Measurements from ENCODE around the gene ENPP3.

ENPP3 gene

GRCh38 chr6:131636880-131637792 lies at the start of gene ENPP3:
TSS of gene ENPP3 (plus strand) at chr6:131637302. CDS start at chr6:131637385, 83 bp downstream.
- no peak for DNase-seq

DNA sequence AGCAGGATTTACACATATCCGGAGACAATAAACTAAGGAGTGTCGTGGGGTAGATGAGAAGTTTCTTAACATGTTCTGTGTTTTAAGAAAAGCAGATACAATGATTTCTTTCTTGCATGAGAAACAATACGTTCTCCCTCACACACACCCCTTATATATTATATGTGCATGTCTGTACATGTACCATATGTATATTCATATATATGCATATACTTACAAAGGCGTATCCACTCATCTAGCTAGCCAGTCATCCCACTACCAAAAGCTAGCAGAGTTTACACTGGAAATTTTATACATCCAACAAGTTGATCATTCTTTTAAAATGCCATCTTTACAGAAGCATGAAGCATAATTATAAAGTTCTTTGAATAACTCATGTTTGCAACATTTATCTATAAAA lies 49.2 kb upstream of the ENPP3 start:
- no peak for DNase-seq

GRCh38 chr6:131588643-131589042 lies 48.5 kb upstream of the ENPP3 start:
- DNase-seq: no peak

GRCh38 chr6:131592935-131593334 lies 44.2 kb upstream of the ENPP3 start:
- no peak for DNase-seq

- no peak for DNase-seq
Measured at GRCh38 chr6:131594074-131594473, 43.0 kb upstream of the ENPP3 start.

DNA sequence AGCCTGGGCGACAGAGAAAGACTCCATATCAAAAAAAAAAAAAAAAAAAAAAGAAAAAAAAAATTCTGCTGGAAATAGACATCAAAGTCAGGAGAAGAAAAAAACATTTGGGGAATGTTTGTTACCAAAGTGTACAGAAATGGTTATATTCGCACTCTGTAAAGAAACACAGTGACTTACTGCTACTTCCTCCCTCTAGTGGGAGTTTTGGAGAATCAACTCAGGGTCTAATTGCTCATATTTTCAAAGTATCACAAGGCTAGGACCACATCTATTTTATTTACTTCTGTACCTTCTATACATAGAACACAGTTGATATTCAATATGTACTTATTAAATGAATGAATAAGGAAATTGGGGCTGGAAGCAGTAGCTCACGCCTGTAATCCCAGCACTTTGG lies 39.7 kb upstream of the ENPP3 start:
- no peak for DNase-seq

DNA sequence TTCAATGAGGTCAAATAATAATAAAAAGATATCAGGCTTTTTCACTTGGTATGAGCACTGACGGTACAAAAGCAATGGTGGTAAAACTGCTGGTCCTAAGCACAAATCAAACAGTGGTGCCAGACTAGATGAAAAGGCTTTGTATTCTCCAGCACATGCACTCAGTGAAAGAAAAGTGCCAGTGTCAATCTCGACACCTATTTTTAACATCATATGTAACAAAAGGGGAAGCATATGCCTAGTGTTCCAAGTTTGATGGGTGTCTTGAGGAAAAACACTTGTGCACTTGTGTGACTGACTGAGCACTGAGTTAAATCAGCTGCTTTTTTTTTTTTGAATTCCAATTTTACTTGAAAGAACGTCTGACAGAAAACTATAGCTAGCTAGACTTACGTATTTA lies 36.4 kb upstream of the ENPP3 start:
- DNase-seq: no peak

DNA sequence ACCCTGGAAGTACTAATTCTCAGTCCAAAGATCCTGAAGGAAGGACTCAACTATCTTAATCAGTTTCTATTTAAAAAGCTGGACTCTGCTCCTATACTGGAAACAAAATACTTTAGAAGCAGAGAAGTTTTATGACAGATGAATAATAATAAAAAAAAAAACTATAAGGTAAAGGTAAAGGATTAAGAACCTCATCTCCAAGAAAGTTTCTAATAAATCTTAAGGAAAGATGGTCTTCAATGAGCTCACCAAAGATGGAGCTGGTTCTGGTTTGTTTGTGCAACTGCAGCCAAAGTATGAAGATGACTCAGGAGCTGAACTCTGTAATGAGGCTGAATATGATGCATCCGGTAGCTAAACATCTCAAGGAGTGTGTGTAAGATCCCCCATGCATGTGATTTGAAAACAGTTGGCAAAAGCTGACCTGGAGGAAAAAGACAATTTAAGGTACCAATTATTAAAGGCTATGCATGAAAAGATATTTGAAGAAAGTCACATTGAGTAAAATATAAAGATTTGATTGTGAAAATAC lies 34.3 kb upstream of the ENPP3 start:
- no peak for DNase-seq

DNA sequence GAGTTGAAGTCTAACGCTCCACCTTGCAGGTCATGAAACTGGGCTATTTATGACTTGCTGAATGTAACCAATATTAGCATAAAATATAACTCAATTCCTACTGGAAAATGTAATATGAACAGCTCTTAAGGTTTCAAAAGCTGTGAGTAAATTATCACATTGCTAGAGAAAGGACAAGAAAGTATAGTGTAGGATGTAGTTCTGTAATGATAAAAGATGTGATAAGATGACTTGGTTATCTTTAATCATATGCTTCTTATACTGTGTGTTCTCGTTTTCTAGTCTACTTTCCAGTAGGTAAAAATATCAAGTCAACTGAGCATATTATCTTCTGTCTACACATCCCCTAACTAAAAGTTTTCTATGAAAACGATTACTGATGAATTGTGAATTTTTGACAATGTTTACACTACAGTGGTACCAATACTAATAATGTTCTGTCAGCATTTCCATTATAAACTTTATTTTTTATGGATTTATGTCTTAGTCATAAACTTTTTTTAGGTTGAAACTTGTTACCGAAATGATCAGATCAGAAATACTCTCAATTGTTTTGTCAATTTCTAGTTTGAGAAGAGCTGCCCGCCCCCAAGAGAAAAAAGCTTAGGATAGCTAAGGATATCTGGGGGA lies 23.7 kb upstream of the ENPP3 start:
- no peak for DNase-seq

DNA sequence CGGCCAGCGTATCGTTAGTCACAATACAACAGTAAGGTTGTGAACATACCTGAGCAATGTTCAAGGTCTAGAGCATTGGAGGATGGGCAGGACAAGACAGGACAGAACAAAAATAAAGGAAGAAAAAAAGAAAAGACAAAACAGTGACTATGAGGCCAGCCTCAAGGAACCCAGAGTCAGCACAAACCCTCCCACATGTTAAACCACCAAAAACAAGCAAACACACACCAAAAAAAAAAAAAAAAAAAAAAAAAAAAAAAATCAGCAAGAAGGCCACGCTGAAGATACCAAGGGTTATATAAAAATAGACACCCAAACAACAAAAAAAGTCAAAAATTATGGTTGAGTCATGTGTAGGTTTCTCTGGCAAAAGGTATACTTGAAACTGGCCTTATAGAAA lies 21.8 kb upstream of the ENPP3 start:
- DNase-seq: no peak

GRCh38 chr6:131627724-131628682 lies 9.1 kb upstream of the ENPP3 start, which contains the start of gene MED23:
TSS of gene MED23 (minus strand) at chr6:131628242. CDS start at chr6:131628049, 193 bp downstream.
- peak; percentile 91 for DNase-seq

DNA sequence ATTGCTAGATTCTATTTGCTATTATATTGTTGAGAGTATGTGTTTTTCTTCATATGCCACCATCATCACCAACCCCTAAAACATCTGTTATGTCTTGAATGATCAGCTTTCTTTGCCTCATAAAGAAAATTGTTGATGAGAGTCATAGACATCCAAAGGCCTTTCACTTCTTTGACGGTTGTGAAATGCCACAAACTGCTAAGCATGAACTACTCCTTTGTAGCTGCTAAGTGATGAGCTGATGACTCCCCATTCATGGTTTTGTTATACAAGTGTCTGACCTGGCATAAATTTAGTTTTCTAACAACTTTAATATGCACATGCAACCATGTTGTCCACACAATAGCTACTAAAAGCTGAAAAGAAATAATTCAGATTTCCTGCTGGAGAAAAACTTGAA lies 8.4 kb upstream of the ENPP3 start:
- DNase-seq: no peak

- DNase-seq: no peak
Measured at GRCh38 chr6:131629651-131630050, 7.5 kb upstream of the ENPP3 start.

DNA sequence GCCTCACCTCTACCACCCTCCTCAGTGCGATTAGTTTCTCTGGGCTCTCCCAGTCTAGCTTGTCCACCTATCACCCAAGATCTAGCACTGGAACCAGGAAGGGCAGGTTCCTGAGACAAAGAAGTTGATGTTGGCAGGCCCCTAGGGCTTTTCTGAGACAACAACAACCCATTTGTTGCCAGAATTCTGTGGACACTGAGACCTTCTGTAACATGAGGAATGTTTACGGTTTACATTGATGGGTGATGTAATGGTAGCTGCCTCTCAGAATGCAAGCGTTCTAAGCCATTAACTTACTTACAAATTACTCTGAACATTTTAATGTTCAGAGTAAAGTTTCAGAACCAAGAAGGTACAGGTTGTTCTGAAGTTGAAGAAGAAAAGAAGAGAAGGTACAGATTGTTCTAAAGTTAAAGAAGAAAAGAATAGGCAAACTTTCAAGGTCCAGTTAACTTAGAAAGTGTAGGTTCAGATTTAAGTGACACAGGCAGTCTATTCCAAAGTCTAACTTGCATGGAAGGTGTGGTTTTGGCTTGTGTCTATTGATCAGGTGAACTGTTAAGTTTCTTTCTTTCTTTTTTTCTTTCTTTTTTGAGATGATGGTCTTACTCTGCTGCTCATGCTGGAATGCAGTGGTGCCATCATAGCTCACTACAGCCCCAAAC lies 5.3 kb upstream of the ENPP3 start:
- no peak for DNase-seq

GRCh38 chr6:131635384-131636340 lies 1.4 kb upstream of the ENPP3 start:
- no peak for DNase-seq

DNA sequence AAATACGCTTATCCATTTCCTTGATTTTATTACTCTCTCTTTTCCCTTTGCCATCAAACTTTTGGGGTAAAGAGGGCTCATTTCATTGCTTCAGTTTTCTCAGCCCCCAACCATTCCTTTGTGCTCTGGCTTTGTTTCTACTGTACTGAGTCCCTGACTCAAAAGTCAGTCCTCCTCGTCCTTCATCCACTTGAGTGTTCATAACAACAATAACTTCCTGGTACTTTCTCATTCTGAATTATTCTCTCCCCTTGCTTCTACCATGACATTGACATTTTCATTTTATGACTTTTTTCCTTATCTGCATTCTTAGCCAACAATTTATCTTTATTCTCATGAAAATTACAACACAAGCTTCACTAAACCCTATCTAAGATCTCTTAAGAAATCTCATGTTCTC lies 911 bp downstream of the ENPP3 start:
- DNase-seq: no peak

DNA sequence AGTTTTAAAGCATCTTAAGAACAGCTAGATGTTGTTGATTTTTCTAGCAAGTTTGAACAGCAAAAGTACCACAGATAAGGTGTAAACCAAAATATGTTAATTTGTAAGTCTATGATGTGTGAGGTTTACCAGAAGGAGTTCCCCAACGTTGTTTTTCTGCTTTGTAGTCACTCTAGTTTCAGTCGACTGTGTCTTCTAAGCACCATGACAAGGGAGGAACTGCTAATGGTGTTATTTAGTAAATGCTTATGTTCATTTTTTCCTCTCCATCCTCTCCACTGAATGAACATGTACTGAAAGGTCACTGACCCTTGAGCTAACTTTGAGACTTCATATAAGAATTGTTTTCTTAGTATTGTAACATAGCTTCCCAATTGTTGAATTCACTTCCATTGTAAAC lies 3.0 kb downstream of the ENPP3 start:
- no peak for DNase-seq

- DNase-seq: no peak
Measured at GRCh38 chr6:131640576-131640975, 3.5 kb downstream of the ENPP3 start.

DNA sequence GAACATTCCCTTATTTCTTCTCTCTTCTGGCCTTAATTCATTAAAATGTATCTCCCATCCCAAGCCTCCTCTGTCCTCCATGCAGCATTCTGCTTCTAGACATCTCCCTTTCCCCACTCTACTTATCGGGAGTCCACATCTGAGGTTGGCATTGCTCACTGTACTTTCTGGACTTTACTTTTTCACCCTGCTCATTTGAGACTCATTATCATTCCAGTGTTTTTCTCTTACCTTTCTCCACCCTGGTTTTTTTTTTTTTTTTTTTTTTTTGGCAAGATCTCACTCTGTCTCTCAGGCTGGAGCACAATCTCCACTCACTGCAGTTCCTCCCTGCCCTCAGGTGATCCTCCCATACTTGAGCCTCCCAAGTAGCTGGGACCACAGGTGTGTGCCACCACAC lies 4.5 kb downstream of the ENPP3 start:
- no peak for DNase-seq

DNA sequence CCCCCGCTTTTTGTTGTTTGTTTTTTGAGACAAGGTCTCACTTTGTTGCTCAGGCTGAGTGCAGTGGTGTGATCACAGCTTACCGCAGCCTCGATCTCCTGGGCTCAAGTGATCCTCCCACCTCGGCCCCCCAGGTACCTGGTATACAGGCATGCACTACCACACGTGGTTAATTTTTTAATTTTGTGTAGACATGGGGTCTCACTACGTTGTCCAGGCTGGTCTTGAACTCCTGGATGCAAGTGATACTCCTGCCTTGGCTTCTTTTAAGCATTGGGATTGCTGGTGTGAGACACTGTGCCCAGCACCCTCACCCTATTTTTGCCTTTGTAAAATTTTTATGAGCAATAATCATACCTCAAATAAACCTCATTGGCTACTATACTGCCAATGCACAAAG lies 5.5 kb downstream of the ENPP3 start:
- no peak for DNase-seq

- no peak for DNase-seq
Measured at GRCh38 chr6:131642987-131643611, 6.0 kb downstream of the ENPP3 start.
